OCI-LY3 (cell line): ENCODE measurements around the gene PTPRD.

Experiments used
- EZH2phosphoT487 ChIP-seq: fragments of 200-600 bp; shearing (Covaris generic); IDR thresholded peaks from 2 replicates; pipeline ENCODE4 v1.6.1; 2018; ENCODE audit warnings: antibody characterized with exemption, mixed run types, low read depth
- TF ChIP-seq, protein P1 (sequence below): fragments of 200-600, 300-600 bp; sonication (generic); IDR thresholded peaks from 2 replicates; pipeline ENCODE4 v1.5.1; 2014; ENCODE audit warnings: antibody characterized with exemption, low read length, low read depth

DNA sequence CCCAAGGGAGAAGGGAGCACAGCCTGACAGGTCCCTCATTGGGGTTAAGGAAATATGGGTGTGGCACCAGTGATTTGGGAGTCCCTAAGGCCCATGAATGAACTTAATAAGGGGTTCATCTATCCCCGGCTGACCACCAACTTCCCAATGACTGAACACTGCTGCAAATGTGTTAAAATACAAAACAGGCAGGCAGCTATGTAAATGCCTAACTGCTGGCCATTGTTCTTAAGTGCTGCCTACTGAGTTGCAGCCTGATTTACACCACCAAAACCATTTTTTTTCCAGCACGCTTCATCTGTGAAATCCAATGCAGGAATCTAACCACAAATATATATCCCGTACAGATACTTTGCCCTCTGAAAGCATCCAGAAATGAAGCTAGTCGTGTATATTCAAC, 478.5 kb downstream of the PTPRD start:
- TF ChIP-seq, protein P1, sequence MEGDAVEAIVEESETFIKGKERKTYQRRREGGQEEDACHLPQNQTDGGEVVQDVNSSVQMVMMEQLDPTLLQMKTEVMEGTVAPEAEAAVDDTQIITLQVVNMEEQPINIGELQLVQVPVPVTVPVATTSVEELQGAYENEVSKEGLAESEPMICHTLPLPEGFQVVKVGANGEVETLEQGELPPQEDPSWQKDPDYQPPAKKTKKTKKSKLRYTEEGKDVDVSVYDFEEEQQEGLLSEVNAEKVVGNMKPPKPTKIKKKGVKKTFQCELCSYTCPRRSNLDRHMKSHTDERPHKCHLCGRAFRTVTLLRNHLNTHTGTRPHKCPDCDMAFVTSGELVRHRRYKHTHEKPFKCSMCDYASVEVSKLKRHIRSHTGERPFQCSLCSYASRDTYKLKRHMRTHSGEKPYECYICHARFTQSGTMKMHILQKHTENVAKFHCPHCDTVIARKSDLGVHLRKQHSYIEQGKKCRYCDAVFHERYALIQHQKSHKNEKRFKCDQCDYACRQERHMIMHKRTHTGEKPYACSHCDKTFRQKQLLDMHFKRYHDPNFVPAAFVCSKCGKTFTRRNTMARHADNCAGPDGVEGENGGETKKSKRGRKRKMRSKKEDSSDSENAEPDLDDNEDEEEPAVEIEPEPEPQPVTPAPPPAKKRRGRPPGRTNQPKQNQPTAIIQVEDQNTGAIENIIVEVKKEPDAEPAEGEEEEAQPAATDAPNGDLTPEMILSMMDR: no peak
- no peak for TF ChIP-seq EZH2phosphoT487
